ENCODE measurements around the gene TMPRSS3.

DNA sequence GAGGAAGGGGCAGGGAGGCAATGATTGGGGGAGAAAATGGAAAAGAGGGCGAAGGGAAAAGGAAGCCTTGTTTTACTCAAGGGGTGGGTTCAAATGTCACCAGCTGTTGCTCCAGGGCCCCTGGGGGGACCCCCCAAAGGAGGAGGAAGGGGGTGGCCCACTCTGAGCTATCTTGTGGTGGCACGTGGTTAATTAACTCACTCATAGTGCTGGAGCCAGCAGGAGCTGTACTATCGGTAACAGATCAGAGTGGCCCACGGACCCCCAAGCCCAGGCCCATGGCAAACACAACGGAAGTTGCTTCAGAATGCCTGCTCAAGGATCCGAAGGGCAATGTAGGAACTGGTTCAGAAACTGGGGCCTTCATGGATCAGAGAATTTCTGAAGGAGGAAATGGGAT lies 52.3 kb downstream of the TMPRSS3 start:
- TF ChIP-seq, protein P1, sequence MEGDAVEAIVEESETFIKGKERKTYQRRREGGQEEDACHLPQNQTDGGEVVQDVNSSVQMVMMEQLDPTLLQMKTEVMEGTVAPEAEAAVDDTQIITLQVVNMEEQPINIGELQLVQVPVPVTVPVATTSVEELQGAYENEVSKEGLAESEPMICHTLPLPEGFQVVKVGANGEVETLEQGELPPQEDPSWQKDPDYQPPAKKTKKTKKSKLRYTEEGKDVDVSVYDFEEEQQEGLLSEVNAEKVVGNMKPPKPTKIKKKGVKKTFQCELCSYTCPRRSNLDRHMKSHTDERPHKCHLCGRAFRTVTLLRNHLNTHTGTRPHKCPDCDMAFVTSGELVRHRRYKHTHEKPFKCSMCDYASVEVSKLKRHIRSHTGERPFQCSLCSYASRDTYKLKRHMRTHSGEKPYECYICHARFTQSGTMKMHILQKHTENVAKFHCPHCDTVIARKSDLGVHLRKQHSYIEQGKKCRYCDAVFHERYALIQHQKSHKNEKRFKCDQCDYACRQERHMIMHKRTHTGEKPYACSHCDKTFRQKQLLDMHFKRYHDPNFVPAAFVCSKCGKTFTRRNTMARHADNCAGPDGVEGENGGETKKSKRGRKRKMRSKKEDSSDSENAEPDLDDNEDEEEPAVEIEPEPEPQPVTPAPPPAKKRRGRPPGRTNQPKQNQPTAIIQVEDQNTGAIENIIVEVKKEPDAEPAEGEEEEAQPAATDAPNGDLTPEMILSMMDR (IDR thresholded peaks at IDR 0.05): no peak
- TF ChIP-seq EP300 (IDR thresholded peaks at IDR 0.05) (no peak), POLR2A (IDR thresholded peaks at IDR 0.05) (no peak)
